Activated T-helper 1 cell treated with anti-CD3 and anti-CD28 coated beads, Interleukin-2, amount 50 U/mL, for 16 hours (primary cell): Measurements from ENCODE around the gene MBD3L2B.

Experiments
- DNase-seq, 2 donors: peaks; one replicate each; pipeline ENCODE4 v3.0.0-alpha.2; 2020; ENCODE audit warnings: low read depth in 1 of 2, low spot score in 1 of 2

MBD3L2B gene

DNA sequence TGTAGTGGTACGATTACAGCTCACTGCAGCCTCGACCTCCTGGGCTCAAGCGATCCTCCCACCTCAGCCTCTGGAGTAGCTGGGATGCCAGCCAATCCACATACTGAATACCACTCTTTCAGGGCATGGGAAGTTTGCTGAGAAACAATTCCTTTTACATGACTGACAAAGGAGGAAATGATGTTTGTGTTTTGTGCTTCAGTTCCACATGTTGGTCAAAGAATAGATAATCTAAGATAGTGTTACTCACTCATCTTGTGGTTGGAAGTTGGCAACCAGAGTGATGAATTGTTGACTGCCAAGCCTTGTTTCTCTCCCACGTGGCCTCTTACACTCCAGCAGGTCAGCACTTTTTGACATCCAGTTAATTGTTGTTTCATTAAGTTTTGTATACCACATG is 7.6 kb downstream of the MBD3L2B start:
- DNase-seq = no peak

DNA sequence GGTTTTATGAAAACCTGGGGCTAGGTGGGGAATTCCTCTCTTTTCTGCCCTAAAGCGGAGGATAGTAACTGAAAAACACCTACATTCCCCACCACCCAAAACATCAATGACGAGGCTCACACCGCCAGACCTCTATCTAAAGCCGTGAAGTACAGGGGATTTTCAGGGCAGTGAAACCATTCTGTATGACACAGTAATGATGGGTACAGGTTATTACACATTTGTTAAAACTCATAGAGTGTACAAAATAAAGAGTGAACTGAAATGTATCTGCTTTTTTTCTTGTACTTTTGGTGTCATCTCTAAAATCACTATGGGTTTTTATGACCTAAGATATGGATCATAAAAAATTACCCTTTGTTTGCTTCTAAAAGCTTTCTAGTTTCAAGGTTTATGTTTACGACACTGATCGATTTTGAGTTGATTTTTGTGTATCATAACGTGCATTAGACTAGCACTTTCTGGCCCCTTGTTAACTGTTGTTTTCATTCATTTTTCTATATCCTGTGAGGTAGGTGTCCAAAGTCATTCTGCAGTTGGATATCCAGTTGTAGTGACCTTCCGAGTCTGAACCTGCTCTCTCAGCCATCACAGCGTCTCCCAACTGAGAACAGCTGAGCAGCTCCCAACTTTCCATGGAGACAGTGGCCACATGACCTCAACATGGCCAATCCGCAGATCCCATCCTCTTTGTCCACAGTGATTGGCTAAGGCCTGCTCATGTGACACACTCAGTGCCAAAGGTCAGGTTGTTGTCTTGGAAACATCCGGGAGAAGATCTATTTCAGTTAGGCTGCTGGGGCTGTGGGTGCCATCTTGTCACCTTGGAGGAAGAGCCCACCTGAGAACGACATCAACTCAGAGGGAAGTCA is 10.3 kb downstream of the MBD3L2B start:
- no peak for DNase-seq

DNA sequence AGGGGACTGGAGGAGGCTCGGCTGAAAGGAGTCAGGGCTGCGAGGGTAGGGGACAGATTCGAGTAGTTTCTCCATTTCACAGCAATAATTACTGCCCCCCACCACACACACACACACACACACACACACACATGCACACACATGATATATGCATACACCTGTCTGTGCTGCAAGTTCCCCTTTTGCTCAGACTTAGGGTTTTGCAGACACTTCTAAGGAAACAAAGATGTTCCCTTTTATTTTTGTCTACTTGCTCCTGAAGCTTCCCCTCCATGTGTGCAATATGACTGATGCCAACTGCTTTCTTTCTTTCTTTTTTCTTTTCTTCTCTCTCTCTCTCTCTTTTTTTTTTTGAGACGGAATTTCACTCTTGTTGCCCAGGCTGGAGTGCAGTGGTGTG is 13.4 kb downstream of the MBD3L2B start:
- no peak for DNase-seq

DNA sequence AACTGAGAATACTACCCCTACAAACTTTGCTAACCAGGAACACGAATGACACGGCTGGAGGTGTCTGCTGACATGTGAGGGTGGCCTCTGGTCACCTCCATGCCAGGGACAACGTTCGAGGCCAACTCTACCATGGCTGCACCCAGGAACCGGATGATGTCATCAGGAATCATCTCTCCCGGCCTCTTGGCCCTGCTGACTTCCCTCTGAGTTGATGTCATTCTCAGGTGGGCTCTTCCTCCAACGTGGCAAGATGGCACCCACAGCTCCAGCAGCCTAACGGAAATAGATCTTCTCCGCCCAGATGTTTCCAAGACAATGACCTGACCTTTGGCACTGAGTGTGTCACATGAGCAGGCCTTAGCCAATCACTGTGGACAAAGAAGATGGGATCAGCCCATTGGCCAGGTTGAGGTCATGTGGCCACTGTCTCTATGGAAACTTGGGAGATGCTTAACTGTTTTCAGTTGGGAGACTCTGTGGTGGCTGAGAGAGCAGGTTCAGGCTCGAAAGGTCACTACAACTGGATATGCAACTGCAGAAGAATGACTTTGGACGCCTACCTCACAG is 15.0 kb downstream of the MBD3L2B start:
- no peak for DNase-seq

DNA sequence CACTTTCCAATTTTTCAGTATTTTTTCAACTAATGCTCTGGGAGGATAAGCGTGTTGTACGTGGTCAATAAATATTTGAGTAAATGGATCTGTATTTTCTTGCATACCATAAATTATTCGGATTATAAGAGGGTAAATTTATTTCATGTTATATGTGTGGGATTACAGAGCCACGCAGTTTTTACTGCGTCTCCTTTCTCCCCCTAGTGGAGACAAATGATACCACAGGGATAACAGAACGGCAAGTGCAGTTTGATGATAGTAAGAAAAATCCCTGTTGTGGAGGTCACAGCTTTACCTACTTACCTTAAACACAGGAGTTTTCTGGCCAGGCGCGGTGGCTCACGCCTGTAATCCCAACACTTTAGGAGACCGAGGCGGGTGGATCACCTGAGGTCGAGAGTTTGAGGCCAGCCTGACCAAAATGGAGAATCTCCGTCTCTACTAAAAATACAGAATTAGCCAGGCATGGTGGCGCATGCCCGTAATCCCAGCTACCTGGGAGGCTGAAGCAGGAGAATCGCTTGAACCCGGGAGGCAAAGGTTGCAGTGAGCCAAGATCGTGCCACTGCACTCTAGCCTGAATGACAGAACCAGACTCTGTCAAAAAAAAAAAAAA is 16.8 kb downstream of the MBD3L2B start:
- no peak for DNase-seq

DNA sequence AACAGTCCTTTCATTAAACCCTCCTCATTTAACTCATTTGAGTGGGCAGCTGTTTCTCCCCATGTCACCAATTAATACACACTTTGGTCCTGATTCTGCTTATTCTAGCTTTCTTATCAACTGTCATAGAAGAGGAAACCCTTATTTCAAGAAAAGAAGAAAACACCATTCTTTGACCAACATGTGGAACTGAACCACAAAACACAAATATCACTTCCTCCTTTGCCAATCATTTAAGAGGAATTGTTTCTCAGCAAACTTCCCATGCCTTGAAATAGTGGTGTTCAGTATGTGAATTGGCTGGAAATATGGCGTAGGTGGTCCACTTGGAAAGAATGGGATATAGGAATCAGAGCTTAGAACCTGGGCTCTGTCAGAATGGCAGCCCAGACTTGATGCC is 20.4 kb downstream of the MBD3L2B start:
- DNase-seq = no peak

DNA sequence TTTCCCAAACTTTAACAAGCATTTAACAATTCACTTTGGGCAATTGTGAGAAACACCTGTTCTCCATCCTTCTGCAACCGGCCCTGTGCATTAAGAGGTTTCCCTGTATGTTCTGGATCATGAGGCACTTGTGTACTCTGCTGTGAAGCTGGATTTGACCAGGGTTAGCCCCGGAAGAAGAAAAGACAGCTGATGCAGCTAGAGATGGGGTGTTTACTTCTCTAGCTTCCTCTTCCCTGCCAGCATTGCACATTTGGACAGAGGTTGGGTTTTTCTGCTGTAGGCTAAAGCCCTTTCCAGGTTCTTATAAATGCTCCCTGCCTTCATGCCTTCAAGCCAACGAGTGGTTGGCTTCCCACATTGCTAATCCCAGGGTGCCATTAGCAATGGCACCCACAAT is 20.9 kb downstream of the MBD3L2B start:
- no peak for DNase-seq

DNA sequence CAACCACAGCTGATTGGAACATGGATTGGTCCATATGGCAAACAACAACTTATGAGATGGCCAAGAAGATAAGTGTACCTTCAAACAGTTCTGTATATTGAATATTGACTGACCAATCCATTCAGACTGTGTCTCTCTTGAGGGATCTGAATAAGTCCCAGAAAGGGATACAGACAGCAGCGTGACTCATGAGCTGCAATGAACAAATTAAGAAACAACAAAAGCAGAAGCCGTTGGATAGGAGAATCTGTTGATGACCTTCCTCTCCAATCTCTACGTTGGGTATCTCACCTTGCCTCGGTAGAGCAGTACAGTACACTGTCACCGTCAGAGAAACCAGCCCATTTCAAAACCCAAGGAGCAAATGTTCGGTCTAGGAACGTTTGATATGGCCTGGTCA is 21.3 kb downstream of the MBD3L2B start:
- no peak for DNase-seq

DNA sequence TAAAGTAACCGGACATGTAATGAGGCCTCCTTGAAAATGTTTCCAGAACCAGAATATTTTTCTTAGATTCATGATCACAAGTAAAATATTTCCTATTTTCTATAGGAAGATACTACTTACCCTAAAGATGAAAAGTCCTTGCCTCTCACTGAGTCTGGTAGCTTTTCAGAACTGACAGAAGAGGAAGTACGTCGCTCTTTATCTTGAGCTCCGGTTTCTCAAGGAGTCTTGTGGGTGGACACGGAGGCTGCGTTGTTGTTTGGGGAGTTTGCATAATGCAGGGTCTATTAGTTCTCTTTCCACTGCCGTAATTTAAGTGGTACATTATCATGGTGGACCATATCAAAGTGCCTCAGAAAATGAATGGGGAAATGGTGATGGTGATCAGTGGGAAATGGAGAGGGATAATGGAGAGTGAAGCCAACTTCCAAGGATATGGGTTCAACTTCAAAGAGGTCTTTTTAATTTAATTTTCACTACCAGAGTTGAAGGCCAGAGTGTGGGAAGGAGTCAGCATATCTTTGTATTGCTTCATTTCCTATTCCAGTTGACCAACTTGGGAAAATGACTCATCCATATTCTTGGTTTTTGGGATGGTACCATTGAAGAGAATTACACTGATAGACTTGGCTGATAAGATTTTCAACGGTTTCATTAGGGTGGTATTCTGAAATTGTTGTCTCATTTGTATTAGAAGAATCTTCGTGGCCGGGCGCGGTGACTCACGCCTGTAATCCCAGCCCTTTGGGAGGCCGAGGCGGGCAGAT is 23.4 kb downstream of the MBD3L2B start:
- no peak for DNase-seq

DNA sequence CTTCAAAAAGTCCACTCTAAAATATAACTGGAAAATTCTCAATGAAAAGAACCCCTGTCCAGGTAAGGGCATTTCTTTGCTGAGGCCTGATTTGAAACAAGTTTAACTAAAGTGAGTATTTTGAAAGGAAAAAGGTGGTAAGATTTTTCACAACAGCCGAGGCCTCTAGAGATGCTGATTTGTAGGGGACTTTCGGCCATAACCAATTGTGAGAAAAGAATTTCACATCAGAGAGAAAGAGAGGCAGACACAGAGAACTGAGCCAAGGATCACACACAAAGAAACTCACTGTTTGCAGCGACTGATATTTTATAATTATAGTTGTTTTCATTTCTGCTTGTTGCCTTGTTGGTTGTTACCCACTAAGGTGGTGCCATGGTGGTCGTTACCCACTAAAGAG is 24.4 kb downstream of the MBD3L2B start:
- DNase-seq = no peak

DNA sequence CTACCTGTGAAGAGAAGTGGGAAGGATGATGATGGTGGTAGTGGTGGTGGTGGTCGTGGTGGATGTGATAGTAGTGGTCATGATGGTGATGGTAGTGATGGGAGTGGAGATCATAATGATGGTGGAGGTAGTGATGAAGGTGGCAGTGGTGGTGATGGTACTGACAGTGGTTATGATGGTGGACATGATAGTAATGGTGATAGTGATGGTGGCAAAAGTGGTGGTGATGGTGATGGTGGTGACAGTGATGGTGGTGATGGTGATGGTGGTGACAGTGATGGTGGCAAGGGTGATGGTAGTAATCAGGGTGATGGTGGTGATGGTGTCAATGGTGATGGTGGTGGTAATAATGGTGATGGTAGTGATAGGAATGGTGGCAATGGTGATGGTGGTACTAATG is 26.2 kb downstream of the MBD3L2B start:
- no peak for DNase-seq

DNA sequence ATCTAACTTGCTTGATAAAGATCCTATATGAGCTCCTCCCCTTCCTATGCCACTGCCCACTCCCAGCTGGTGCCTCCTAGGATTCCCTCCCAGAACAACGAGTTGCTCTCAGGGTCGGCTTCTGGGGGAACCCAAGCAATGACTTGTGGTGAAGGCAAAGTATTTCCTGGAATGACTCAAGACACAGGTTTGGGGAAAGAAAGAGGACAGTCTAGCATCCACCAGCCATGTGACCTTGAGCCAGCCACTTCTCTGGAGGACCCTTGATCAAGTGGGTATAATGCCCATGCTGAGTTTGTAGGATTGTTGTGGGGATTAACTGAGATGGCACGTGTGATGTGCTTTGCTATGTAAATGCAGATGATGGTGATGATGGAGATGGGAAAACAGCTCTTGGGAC is 33.0 kb downstream of the MBD3L2B start:
- no peak for DNase-seq

DNA sequence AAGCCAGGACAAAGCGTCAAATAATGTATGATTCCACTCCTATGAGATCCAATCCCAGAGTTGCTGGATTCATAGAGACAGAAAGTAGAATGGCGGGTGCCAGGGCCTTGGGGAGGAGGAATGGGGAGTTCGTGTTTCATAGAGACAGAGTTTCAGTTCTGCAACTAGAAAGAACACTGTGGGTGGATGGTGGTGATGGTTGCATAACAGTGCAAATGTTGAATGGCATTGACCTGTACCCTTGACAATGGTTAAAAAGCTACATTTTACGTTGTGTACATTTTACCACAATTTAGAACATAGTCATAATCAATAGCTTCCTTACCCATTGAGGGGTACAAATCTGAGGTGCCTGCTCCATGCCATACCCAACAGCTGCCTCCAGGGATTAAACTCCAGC is 33.4 kb downstream of the MBD3L2B start:
- no peak for DNase-seq

DNA sequence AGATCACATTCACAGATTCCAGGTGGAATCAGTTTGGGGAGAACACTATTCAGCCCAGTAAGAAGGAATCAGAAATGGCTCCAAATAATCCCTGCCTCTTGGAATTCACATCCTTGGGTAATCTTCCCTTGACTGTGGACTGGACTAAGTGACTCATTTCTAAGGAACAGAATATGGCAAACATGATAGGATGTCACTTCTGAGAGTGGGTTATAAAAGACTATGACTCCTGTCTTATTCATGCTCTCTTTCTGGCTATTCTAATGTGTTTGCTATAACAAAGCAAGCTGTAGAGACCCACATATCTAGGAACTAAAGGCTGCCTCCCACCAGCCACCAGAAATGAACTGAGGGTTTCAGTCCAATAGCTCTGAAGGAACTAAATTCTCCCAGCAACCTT is 37.8 kb downstream of the MBD3L2B start:
- no peak for DNase-seq

DNA sequence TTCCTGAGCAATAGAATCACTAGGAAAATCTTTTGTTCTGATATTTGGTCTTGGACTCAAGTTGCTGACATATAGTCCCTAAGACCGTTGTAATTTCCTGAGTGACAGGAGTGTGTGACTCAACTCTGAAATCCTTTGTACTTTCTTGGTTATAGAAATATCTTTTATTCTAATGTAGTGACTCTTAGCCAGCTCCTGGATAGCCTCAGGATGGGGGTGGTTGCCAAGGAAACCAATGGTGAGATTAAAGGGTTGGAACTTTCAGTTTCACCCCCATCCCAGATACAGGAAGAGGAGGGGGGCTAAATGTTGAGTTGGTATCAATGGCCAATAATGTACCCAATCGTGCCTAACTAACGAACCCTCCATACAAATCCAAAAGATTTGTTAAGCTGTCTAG is 41.8 kb downstream of the MBD3L2B start:
- no peak for DNase-seq

DNA sequence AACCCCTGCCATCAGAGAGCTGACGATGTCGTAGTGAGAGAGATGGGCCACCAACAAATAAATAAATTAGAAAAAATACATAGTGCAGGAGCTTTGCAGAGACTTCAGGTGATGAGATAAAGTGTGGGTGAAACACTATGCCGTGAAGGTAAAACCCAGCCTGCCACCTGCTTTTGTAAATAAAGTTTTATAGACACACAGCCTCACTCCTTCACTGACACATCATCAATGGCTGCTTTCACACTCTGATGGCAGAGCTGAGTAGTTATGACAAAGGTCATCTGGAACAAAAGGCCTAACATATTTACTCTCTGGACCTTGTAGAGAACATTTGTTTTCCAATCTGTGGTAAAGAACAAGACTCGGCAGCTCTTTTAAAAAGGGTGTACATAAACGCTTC is 45.0 kb downstream of the MBD3L2B start:
- DNase-seq = no peak

DNA sequence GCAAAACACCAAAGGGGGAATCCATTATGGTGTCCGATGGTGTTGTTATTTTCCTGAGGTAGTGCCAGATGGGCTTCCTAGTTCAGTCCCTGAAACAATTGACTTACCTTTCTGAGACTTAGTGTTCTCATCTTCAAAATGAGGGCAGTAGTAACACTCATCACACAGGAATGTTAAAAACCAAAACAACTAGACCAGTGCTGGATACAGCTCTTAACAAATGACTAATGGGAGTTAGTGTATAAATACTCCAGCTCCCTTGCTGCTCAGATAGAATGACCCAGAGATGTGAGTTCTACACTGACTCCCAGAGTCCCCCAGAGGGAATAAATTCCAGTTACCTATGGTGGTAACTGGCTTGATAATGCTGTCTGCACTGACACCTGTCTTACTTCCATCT is 49.9 kb downstream of the MBD3L2B start:
- no peak for DNase-seq

DNA sequence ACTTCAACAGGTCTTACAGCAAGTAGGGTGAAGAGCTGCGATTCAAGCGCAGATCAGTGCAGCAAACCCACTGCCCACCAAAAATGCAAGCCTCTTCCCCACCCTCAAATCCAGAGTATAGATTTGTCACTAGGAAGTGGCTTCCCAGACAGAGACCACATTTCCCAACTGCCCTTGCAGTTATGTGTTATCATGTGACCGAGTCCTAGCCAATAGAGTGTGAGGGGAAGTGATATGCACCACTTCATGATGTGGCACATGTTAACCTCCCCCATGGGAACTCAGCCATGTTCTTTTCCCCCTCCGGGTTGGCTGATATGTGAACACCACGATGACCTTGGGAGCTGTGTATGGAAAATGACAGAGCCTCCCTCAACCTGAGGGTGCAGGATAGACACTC is 50.8 kb downstream of the MBD3L2B start:
- no peak for DNase-seq

DNA sequence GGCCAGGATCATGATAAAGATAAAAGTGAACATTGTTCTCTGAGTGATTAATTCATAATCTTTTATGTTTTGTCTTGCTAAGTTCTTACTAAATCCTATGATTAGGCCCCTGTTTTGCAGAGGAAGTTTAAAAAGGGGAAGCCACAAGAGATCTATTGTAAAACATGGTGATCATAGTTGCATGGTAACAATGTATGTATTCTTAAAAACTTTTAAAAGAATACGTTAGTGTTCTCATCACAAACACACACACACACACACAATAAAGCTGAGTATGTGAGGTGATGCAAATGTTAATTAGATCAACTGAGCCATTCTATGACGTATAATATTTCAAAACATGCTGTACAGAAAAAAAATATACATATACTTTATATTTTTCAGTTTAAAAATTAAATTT is 51.2 kb downstream of the MBD3L2B start:
- no peak for DNase-seq

DNA sequence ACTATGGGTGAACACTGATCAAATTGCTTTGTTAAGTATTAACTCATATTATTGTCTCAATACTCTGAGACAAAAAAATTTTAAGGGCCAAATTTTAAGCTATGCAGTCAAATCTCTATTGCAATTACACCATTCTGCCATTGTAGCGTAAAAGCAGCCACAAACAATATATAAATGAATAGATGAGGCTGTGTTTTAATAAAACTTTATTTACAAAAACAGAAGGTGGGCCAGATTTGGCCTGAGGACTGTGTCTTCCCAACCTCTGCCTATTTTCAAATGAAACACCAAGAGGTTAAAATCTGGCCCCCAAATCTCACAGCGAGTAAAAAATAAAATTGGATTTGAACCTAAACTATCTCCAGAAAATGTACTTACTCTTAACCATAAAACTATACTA is 51.7 kb downstream of the MBD3L2B start:
- no peak for DNase-seq
